PC-3 (cell line): ENCODE measurements around the gene GPC4. TPM values are rescaled to one million over a fixed set of nuclear protein-coding genes. Genes with fewer than 3 reads are reported as not detected.

ENCODE experiments used
- ATAC-seq: fragments of 200-7000 bp; cut with Tn5 transposase; 2 replicates; pipeline ENCODE4 v1.9.1; 2020; ENCODE audit warnings: mild to moderate bottlenecking, moderate library complexity
- BruUV-seq: library from RNA; stranded (reverse); fragments of 400-500 nt; replicated peaks from 2 replicates; lab custom pipeline; 2021; lab: Mats Ljungman, UMichigan
- CTCF ChIA-PET: fragments of 300-600 bp; sonication (Branson Sonifier 250); formaldehyde crosslinking; loops from one replicate; lab custom pipeline; 2022; ENCODE audit warnings: antibody characterized with exemption; lab: Charles Lee
- POLR2A ChIA-PET: fragments of 300-600 bp; sonication (Branson Sonifier 250); formaldehyde crosslinking; loops from one replicate; lab custom pipeline; 2022; ENCODE audit warnings: antibody characterized with exemption; ENCODE audit not compliant: unreplicated experiment; lab: Charles Lee
- DNase-seq: peaks from one replicate; pipeline ENCODE4 v3.0.0-alpha.2; 2015
- H2AFZ ChIP-seq: fragments of 300-600 bp; sonication (generic); 2 replicates; pipeline ENCODE4 v1.6.0; 2016; ENCODE audit warnings: antibody characterized with exemption, low read length
- H3F3A ChIP-seq: fragments of 300-600 bp; sonication (generic); one replicate; pipeline ENCODE4 v1.6.0; 2017; ENCODE audit warnings: antibody characterized with exemption, low read length, control low read depth, mild to moderate bottlenecking; ENCODE audit not compliant: unreplicated experiment
- H3K27ac ChIP-seq: fragments of 300-600 bp; sonication (generic); 2 replicates; pipeline ENCODE4 v1.5.1; 2016; ENCODE audit warnings: mild to moderate bottlenecking, low read length
- H3K27me3 ChIP-seq: fragments of 300-600 bp; sonication (generic); 2 replicates; pipeline ENCODE4 v1.6.1; 2016; ENCODE audit warnings: low read length, mixed read lengths
- H3K36me3 ChIP-seq: fragments of 300-600 bp; sonication (generic); 2 replicates; pipeline ENCODE4 v1.6.1; 2016; ENCODE audit warnings: low read depth, mixed run types, low read length, mixed read lengths
- H3K4me1 ChIP-seq: fragments of 300-600 bp; sonication (generic); 2 replicates; pipeline ENCODE4 v1.5.1; 2016; ENCODE audit warnings: low read length; ENCODE audit not compliant: insufficient read depth
- H3K4me2 ChIP-seq: fragments of 300-600 bp; sonication (generic); 2 replicates; pipeline ENCODE4 v1.6.0; 2016; ENCODE audit warnings: low read length
- H3K4me3 ChIP-seq: fragments of 300-600 bp; sonication (generic); 2 replicates; pipeline ENCODE4 v1.5.1; 2016; ENCODE audit warnings: mild to moderate bottlenecking, low read length, mixed read lengths
- H3K79me2 ChIP-seq: fragments of 300-600 bp; sonication (generic); 2 replicates; pipeline ENCODE4 v1.6.1; 2017; ENCODE audit warnings: low read length, mixed read lengths
- H3K9ac ChIP-seq: fragments of 300-600 bp; sonication (generic); 2 replicates; pipeline ENCODE4 v1.6.0; 2016; ENCODE audit warnings: mild to moderate bottlenecking, low read length
- H3K9me2 ChIP-seq: fragments of 300-600 bp; sonication (generic); replicated peaks from 2 replicates; pipeline ENCODE4 v1.6.1; 2016; ENCODE audit warnings: mixed run types, low read length, mixed read lengths
- H3K9me3 ChIP-seq: fragments of 300-600 bp; sonication (generic); 2 replicates; pipeline ENCODE4 v1.6.1; 2016; ENCODE audit warnings: low read length, mixed read lengths
- H4K20me1 ChIP-seq: fragments of 300-600 bp; sonication (generic); 2 replicates; pipeline ENCODE4 v1.6.1; 2016; ENCODE audit warnings: low read length, mixed read lengths
- EZH2 ChIP-seq: fragments of 300-600 bp; sonication (generic); IDR thresholded peaks from one replicate; pipeline ENCODE4 v1.6.1; 2017; ENCODE audit warnings: antibody characterized with exemption, mild to moderate bottlenecking, low read length; ENCODE audit not compliant: unreplicated experiment
- EZH2phosphoT487 ChIP-seq: fragments of 300-600 bp; sonication (generic); IDR thresholded peaks from 2 replicates; pipeline ENCODE4 v1.6.1; 2018; ENCODE audit warnings: mild to moderate bottlenecking, antibody characterized with exemption, low read length, borderline replicate concordance
- intact Hi-C: fragments of 100-400 bp; cut with micrococcal nuclease; formaldehyde crosslinking; loops from 2 replicates; pipeline ENCODE4 v1.9.0; 2023
- total RNA-seq: library from RNA; depleted of rRNA; stranded (reverse); fragments of >200 nt; gene quantifications from 2 replicates; pipeline ENCODE4 v1.2.3, GENCODE V29; 2014
- TF ChIP-seq, protein P1 (sequence below): fragments of 300-600 bp; sonication (generic); conservative IDR thresholded peaks from 2 replicates; pipeline ENCODE4 v1.5.1; 2017; ENCODE audit warnings: antibody characterized with exemption, low read depth, mild to moderate bottlenecking, low read length

GPC4 gene
- total RNA-seq, 1 experiment from 2014 or later, result 4.0 TPM

DNA sequence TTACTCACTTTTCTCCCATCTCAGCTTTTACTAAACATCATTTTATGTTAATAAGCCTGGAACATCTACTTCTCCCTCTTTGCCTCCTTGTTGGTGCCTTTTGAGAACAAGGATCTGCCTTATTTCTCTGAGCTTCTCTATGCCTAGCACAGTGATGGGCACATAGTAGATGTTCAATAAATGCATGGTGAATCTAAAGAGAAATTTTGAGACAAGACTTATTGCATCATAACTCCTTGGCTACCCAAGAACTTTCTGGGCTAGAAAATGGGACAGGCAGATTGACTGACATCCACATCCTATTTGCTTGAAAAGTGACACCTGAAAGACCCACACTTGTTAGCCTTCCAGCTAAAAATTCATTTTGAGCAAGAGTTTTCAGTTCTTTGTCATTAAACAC is 109.9 kb downstream of the GPC4 start:
- no peak overlapping the region for H3K4me2 ChIP-seq
- H3K9ac ChIP-seq, result no peak overlapping the region
- no peaks in the 10 kb centered on the region for H3K9me2 ChIP-seq
- no peak overlapping the region for H2AFZ ChIP-seq
- H3K27me3 ChIP-seq, result no peaks in the 10 kb centered on the region
- H3K4me1 ChIP-seq, result peaks cover 14% of the 10 kb centered on the region
- H3K4me3 ChIP-seq, result no peak overlapping the region
- H4K20me1 ChIP-seq, result no peaks in the 10 kb centered on the region
- no peaks in the 10 kb centered on the region for H3K9me3 ChIP-seq
- no peak for ATAC-seq
- no TSS peak for BruUV-seq
- H3K36me3 ChIP-seq, result no peaks in the 10 kb centered on the region
- no peaks in the 10 kb centered on the region for H3K79me2 ChIP-seq
- TF ChIP-seq EZH2phosphoT487 (no peak), EZH2 (no peak)
- TF ChIP-seq, protein P1, sequence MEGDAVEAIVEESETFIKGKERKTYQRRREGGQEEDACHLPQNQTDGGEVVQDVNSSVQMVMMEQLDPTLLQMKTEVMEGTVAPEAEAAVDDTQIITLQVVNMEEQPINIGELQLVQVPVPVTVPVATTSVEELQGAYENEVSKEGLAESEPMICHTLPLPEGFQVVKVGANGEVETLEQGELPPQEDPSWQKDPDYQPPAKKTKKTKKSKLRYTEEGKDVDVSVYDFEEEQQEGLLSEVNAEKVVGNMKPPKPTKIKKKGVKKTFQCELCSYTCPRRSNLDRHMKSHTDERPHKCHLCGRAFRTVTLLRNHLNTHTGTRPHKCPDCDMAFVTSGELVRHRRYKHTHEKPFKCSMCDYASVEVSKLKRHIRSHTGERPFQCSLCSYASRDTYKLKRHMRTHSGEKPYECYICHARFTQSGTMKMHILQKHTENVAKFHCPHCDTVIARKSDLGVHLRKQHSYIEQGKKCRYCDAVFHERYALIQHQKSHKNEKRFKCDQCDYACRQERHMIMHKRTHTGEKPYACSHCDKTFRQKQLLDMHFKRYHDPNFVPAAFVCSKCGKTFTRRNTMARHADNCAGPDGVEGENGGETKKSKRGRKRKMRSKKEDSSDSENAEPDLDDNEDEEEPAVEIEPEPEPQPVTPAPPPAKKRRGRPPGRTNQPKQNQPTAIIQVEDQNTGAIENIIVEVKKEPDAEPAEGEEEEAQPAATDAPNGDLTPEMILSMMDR, result no peak
- H3F3A ChIP-seq, result no peaks in the 10 kb centered on the region
- no peak for DNase-seq
- CTCF ChIA-PET, result no interaction called here
- POLR2A ChIA-PET, result no interaction called here
- intact Hi-C loops, result no loop called here
- H3K27ac ChIP-seq, result no peak overlapping the region

DNA sequence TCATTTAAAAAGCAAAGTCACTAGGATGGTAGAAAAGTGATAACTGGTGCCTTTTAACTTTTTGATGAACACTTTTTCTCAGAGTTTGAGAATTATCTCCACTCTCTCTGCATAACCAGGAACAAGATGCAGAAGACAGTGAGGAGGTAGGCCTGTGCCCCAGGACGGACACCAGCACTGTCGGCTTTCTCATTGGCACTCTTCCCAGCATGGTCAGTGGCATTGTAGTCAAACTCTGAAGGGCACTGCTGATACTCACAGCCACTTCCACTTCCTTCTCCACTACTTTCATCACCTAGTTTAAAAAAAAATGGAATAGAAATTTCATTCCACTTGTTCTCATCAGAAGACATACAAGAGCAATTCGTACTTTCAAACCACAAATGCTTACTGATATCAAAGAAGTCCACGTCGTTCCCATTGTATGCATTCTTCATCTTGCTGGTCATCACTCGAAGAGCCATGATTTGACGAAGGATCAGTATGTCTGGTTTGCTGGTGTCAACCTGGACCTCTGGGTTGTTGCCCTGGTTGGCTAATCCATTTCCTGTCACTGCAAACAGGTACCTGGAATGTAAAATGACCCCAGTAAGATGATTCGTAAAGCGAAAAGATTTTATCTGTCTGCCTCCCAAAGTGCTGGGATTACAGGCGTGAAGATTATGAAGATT is 112.4 kb downstream of the GPC4 start:
- Histone ChIP-seq H3K27me3 (no peaks in the 10 kb centered on the region), H3K4me3 (no peak overlapping the region), H3K79me2 (no peaks in the 10 kb centered on the region), H3K4me2 (peak overlapping the region; percentile 15; the same call in 1 of the 2 replicates), H3K36me3 (no peaks in the 10 kb centered on the region), H3K9me3 (no peaks in the 10 kb centered on the region), H3K27ac (0 out of 2 replicates have a peak overlapping the region, but pooled peaks have one; percentile 13), H3K4me1 (peaks cover 20% of the 10 kb centered on the region), H3F3A (no peaks in the 10 kb centered on the region), H3K9me2 (no peaks in the 10 kb centered on the region), H2AFZ (no peak overlapping the region), H3K9ac (no peak overlapping the region), H4K20me1 (no peaks in the 10 kb centered on the region)
- CTCF ChIA-PET, result no interaction called here
- BruUV-seq, result TSS peak; percentile 41
- intact Hi-C loops, result no loop called here
- POLR2A ChIA-PET, result no interaction called here
- no peak for TF ChIP-seq EZH2phosphoT487
- no peak for TF ChIP-seq EZH2
- TF ChIP-seq, protein P1, result no peak
- DNase-seq (peak; percentile 62), ATAC-seq (no peak; the same call in 1 of the 2 replicates)

GRCh38 chrX:133300591-133300990 is 114.7 kb downstream of the GPC4 start:
- H3K36me3 ChIP-seq, result no peaks in the 10 kb centered on the region
- TF ChIP-seq EZH2, result no peak
- TF ChIP-seq EZH2phosphoT487, result no peak
- TF ChIP-seq, protein P1, result no peak
- no peaks in the 10 kb centered on the region for H3F3A ChIP-seq
- intact Hi-C loops, result no loop called here
- DNase-seq (no peak), ATAC-seq (no peak)
- no peaks in the 10 kb centered on the region for H3K9me3 ChIP-seq
- H3K79me2 ChIP-seq, result no peaks in the 10 kb centered on the region
- POLR2A ChIA-PET, result no interaction called here
- no peak overlapping the region for H3K4me2 ChIP-seq
- no TSS peak for BruUV-seq
- H2AFZ ChIP-seq, result no peak overlapping the region
- no peaks in the 10 kb centered on the region for H4K20me1 ChIP-seq
- CTCF ChIA-PET, result no interaction called here
- no peak overlapping the region for H3K4me3 ChIP-seq
- no peaks in the 10 kb centered on the region for H3K27me3 ChIP-seq
- peaks cover 35% of the 10 kb centered on the region for H3K4me1 ChIP-seq
- H3K27ac ChIP-seq, result no peak overlapping the region
- no peak overlapping the region for H3K9ac ChIP-seq
- H3K9me2 ChIP-seq, result no peaks in the 10 kb centered on the region
